ENCODE data around the gene MSI2.

Gene MSI2

DNA sequence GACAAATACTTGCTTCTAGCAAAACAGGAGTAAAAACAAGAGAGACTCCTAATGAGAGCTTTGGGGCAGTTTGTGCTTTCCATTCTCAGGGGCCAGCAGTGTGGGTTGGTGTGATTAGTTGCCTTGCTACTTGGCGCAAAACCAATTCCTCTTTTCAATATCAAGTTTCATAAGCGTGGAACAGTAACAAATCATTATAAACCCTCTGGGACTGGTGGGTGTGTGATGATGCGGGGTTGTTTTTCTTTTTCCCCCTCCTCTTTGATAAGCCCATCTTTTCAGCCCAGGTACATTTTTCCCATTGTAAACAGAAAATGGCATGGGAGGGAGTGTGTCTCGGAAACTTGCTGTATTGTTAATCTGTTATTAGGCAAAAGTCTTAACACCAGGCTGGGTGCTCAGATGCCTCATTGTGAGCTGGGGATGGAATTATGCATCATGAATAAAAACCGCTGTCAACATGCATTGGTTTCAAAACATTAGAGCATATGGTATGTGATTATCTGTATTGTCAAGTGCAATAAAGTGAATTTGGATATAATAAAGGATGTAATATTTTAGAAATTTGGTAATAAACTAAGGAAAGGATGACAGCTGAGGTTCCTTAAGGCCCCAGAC lies 322.4 kb downstream of the MSI2 start:
- no peak for DNase-seq (ENCODE audit: low spot score)

DNA sequence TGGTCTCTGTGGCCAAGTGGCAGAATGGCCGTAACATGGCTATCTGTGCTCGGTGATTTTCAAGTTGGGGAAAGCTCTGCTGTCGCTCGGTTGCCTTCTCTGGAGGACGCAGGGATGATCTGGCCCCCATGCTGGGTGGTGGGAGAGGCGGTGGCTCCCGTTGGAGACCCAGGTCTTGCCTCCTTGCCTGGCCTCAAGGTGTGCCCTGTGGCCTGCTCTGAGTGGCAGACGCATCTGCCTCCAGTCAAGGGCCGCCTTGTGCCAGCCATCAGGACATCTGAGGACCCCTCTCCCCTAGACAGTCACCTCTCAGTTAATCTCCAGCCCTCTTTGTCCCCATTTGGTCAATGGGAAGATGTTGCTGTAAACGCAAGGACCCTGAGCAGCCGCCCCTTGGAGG lies 322.9 kb downstream of the MSI2 start:
- no peak for DNase-seq (ENCODE audit: low spot score)

DNA sequence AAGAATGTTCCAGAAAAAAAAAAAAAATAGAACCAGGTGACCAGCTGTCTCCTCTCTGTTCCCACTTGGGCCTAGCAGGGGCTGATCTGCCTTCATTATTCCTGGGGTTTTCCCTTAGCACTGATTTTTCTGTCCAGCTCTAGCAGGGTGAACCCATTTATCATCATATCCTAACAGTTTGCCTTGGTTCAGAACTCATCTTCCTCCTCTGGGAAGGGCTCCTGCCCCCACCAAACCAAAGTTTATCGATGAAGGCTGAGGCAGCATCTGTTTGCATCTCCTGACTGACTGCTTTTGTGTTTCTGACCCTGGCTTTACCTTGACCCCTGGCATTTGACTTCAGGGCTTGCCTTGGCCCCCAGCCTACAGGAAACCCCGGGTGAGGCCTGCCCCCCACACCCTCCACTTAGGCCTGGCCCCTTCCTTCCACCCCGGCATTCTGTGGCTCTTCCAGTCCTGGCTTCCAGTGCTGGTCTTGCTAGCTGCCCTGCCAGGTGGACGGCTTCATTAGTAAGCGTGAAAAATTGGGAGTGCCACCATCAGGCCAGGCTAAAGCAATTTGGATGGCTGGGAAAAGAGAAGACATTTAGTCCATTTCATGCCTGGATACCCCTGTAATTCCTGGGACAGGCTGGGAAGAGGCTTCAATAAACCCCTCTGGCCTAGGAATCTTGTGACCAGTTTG lies 323.9 kb downstream of the MSI2 start:
- no peak for DNase-seq (ENCODE audit: low spot score)

DNA sequence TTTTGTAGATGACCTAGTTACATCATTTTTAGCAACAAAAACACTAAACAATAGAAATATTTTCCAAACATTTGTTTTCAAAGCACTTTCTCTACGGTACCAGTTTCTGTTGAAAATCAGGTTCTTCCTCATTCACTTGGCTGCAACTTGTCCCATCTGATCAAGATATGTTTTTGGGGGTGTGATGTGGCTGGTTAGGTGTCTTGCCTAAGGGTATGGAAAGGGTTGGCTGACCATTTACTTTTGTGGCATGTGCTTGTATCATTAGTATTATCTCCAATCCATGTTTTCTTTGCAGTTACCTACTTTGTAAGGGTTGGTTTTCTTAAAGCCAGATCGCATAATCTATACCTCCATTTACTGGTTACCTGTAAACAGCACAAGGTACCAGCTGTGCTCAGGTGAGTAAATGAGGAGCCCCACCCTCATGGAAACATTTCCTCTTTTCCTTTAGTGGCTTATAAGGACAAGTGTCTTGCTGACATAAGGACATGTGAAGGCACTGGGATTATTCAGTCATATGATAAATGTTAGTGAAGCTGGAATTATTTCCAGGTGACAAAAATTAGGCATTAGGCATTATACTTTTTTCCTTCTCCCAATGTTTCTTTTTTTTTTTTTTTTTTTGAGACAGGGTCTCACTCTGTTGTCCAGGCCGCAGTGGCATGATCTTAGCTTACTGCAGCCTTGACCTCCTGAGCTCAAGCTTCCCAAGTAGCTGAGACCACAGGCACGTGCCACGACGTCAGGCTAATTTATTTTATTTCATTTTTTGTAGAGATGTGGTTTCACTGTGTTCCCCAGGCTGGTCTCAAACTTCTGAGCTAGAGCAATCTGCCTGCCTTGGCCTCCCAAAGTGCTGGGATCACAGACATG lies 326.8 kb downstream of the MSI2 start:
- no peak for DNase-seq (ENCODE audit: low spot score)

DNA sequence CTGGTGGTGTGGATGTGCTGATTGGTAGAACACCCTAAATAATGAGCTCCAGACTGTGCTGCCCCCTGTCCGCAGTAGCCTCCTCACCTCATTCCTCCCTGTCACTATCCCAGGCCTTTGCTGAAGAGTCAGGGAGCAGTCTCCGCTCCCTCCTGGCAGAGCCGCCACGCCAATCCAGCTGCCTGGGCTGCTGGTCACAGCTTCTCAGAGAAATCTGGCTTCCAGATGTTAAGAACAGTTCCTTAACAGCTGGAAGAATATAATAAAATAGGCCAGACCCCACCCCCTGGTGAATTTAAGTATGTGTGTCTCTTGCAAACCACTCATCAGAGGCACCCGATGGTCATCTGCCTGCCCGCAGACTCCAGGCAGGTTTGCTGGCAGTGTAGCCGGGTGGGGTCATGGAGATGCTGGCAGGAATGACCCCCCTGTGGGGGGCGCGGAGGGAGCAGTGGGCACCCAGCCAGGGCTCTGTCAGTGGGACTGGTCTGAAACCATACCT lies 327.8 kb downstream of the MSI2 start:
- DNase-seq (ENCODE audit: low spot score), result no peak

- no peak for DNase-seq (ENCODE audit: low spot score)
Measured at GRCh38 chr17:57585341-57586195, 329.2 kb downstream of the MSI2 start.

DNA sequence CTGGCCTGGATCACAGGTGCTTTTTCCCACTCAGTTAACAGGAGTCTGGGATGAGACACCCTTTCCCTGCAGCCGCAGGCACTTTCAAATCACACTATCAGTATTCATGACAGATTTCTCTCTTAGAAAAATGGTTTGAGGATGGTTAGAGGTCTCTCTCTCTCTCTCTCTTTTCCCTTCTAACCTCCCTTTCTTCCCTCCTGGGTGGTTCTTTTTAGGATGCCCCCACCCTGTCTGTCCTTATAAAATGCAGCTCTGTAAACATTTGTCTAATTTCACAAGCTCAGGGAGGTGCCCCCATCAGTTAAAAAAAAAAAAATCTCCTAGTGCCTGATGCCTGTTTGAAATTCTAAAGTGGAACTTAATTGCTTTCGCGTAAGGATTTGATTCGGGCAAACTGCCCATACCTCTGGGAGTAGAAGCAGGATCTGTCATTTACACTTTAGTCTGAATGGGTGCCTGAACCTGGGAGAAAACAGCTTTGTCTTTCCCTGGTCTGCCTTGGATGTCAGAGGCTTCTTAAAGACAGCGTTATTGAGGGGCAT lies 329.9 kb downstream of the MSI2 start:
- no peak for DNase-seq (ENCODE audit: low spot score)

GRCh38 chr17:57586742-57587141 lies 330.4 kb downstream of the MSI2 start:
- no peak for DNase-seq (ENCODE audit: low spot score)

DNA sequence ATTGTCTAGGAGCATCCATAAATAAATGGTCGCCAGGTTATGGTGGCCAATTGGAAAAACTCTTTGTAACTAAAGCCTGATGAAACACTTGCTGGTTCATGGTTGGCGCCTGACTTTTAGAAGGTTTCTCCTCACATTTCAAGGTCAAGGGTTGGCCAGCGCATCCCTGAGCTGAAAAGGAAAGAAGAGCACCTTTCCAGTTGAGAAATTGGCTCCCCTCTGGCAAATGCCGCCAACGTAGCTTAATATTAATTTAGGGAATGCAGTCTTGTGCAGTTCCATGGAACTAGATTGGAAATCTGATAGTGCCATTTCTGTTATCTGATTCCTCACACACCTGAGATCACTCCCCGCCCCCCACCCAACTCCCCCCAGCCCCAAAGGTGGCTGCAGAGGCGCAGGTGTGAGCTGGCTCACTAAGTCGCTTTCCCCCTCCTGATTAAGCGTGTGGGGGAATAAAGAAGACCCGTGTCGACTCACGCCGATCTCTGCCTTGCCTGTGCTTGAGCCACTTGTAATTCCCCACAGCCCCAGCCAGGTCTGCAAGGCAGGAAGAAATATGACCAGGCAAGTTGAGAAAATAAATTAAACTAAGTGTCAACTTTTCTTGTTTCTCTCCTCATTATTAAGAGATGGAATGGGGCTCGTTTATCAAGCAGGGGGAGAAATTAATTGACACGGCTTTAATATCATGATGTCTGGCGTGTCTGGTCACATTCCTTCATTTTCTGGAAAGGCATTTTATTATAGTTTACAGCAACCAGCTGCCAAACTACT lies 331.1 kb downstream of the MSI2 start:
- no peak for DNase-seq (ENCODE audit: low spot score)

GRCh38 chr17:57588086-57588485 lies 331.8 kb downstream of the MSI2 start:
- DNase-seq (ENCODE audit: low spot score), result no peak

DNA sequence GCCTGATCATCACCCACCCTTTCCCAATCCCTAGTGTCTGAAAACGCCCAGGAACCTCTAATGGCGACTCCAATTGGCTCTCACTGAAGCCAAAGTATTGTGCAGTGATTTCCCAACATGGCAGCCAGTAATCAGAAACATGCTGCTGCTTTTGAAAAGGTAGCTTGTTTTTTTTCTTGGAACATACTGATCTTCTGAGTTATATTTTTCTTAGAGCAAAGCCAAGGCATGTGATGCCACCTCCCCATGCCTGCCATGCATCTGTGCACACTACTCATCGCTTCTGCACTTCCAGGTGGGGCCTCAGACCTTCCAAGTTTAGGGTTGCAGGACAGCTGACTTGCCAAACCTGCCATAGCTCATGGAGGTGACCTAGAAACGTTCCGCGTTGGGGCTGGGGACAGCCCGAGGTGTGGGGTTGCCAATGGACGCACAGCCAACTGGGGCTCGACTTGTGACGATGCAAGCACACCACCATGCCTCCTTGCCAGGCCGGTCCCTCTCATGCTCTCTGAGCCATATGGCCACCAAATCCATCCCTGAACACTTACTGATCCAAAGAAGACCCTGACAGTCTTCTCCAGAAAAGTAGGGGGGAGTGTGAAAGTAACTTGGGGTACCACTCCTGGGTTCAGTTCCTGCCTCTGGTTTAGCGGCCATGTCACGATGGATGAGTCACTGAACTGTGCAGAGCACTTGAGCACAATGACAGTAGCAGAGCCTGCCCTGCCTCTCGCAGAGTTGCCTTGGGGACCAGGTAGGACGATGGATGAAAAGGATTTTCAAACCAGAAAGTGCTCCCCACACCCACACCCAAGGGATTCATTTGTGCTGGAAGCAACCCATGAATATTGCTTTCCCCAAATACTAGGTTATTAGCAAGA lies 333.1 kb downstream of the MSI2 start:
- DNase-seq (ENCODE audit: low spot score), result no peak

- no peak for DNase-seq (ENCODE audit: low spot score)
Measured at GRCh38 chr17:57593739-57594462, 337.6 kb downstream of the MSI2 start.

GRCh38 chr17:57594767-57595166 lies 338.4 kb downstream of the MSI2 start:
- DNase-seq (ENCODE audit: low spot score), result no peak

DNA sequence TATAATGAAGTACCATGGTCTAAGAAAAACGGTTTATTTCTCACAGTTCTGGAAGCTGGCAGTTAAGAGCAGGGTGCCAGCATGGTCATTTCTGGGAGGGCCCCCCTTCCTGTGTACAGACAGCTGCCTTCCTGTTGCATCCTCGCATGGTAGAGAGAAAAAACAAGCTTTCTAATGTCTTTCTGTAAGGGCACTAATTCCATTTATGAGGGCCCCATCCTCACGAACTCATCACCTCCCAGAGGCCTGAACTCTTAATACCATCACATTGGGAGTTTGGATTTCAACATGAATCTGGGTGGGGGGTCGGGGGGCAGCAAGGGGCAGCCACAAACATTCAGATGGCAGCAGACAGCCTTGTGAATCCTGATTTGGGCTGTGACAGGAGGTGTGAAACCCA lies 339.1 kb downstream of the MSI2 start:
- DNase-seq (ENCODE audit: low spot score), result no peak

DNA sequence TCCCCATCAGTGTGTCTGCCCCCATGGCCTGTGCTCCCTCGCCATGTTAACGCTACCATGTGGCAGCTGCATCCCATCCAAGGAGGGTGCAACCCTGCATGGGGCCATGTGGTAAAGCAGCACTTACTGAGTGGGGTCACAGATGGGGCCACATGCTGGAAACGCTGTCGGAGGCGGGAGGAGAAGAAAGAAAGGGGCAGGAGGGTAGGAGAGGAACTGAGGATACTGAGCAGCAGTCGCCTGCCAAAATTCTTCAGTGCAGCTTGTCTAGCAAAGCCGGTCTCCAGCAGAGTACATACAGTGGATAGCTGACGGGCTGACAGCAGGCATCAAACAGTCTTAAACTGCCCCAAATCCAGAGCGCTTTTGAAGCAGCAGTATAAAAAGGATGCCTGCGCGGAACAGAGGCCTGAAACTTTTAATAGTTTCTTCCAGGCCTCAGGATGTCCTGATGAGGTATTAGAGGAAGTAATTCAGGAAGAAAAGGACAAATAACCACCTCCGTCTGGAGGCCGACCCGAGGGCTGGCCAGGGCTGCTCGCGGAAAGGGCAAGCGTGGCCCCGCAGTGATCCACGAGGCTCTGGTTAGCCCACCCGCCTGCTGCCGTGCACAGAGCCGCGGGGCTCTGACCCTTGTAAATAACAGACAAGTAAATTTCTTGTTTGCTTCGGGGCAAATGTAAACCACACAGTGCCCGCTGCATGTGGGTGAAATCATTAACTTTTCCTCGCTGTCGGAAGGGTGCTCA lies 339.8 kb downstream of the MSI2 start:
- DNase-seq (ENCODE audit: low spot score), result no peak

GRCh38 chr17:57597101-57597500 lies 340.8 kb downstream of the MSI2 start:
- DNase-seq (ENCODE audit: low spot score), result no peak

- peak; percentile 12 for DNase-seq (ENCODE audit: low spot score)
Measured at GRCh38 chr17:57597531-57598453, 341.5 kb downstream of the MSI2 start.

Data from hematopoietic multipotent progenitor cell treated with erythropoietin and hydrocortisone succinate and interleukin-3 and kit ligand, for 17 days (in vitro differentiated cells).